ENCODE measurements around the gene LIPJ. TPM values are rescaled to one million over a fixed set of nuclear protein-coding genes. Genes with fewer than 3 reads are reported as not detected.

The LIPJ gene
- total RNA-seq, 3 donors from 2014 or later (not counting 1 experiment from before 2014, with no cell fraction given): 0.09 TPM; not detected in 2

DNA sequence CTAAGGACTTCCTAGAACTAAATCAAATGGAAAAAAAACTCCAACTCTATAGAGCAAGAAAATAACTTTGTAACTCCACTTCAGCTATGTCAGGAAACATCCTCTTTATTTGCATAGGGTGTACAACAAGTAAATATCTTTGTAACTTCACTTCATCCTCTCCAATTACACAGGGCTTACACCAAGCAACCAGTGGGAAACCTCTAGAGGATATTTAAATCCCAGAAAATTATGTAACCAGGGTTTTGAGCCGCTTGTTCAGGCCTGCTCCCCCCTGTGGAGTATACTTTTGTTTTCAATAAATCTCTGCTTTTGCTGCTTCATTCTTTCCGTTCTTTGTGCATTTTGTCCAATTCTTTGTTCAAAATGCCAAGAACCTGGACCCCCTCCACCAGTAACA, 22.2 kb downstream of the LIPJ start:
- Histone ChIP-seq H3K9me3 (ENCODE audit: control insufficient read depth, insufficient read depth, low read length) (no peaks in the 10 kb centered on the region), H3K27me3 (ENCODE audit: control insufficient read depth, insufficient read depth, low read length) (no peaks in the 10 kb centered on the region), H3K27ac (ENCODE audit: low read length) (no peak overlapping the region), H3K4me3 (ENCODE audit: low read length) (no peak overlapping the region), H3K36me3 (ENCODE audit: control insufficient read depth, insufficient read depth, low read length) (no peaks in the 10 kb centered on the region), H3K4me1 (ENCODE audit: control insufficient read depth, insufficient read depth, low read length) (no peaks in the 10 kb centered on the region)
- 85% methylated on average over 2 of the region's 2 CpGs for WGBS (ENCODE audit: insufficient coverage)
- TF ChIP-seq, protein P1, sequence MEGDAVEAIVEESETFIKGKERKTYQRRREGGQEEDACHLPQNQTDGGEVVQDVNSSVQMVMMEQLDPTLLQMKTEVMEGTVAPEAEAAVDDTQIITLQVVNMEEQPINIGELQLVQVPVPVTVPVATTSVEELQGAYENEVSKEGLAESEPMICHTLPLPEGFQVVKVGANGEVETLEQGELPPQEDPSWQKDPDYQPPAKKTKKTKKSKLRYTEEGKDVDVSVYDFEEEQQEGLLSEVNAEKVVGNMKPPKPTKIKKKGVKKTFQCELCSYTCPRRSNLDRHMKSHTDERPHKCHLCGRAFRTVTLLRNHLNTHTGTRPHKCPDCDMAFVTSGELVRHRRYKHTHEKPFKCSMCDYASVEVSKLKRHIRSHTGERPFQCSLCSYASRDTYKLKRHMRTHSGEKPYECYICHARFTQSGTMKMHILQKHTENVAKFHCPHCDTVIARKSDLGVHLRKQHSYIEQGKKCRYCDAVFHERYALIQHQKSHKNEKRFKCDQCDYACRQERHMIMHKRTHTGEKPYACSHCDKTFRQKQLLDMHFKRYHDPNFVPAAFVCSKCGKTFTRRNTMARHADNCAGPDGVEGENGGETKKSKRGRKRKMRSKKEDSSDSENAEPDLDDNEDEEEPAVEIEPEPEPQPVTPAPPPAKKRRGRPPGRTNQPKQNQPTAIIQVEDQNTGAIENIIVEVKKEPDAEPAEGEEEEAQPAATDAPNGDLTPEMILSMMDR (IDR thresholded peaks at IDR 0.05): no peak
- no peak for DNase-seq
- ATAC-seq: no peak
- no peaks in the 10 kb centered on the region for H3K9me3 Mint-ChIP-seq
- no peaks in the 10 kb centered on the region for H3K4me1 Mint-ChIP-seq
- intact Hi-C loops (cut with micrococcal nuclease): no loop called here
- H3K27ac Mint-ChIP-seq: no peak overlapping the region
- no peak overlapping the region for H3K4me3 Mint-ChIP-seq
- no peaks in the 10 kb centered on the region for H3K36me3 Mint-ChIP-seq
- peaks cover 11 to 14% of the 10 kb centered on the region in 2 donors for H3K27me3 Mint-ChIP-seq (ENCODE audit: low read depth in 2 of 2)

DNA sequence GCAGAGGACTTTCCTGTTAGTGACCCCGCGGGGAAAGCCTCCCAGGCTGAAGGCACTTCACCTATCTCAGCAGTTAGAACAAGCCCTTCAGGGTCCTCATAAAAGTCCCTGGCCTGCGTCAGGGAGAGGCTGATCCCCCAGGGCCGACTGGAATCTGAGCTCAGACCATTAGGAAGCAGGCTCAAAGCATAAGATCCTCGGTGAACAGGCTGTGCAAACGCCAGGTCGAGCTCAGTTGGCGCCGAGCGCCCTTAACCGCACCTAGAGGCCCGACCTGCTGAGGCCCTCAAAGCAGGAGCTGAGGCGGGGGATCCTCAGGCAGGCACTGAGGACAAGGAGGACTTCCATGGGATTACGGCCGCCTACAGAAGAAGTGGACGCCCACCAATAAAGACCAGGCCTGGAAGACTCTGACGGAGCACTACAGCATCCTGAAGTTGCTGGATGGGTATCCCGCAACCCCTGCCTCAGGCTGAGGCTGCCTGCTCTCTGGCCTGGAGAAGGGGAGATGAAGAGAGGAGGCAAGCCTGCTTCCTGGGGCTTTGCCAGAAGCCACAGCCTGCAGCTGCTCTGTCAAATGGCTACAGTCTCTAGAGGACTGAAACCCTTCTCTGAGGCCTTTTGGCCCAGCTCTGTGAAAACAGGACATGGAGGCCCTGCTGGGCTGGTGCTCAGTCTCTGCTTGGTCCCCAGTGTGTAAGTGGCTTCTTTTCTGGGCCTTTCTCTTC, 29.9 kb downstream of the LIPJ start:
- H3K27me3 ChIP-seq (ENCODE audit: control insufficient read depth, insufficient read depth, low read length): no peaks in the 10 kb centered on the region
- WGBS (ENCODE audit: insufficient coverage): 90% methylated on average over 18 of the region's 18 CpGs
- DNase-seq (no peak), ATAC-seq (no peak)
- no peak overlapping the region for H3K4me3 ChIP-seq (ENCODE audit: low read length)
- H3K36me3 Mint-ChIP-seq: no peaks in the 10 kb centered on the region
- intact Hi-C loops (cut with micrococcal nuclease): no loop called here
- H3K9me3 Mint-ChIP-seq: no peaks in the 10 kb centered on the region
- H3K9me3 ChIP-seq (ENCODE audit: control insufficient read depth, insufficient read depth, low read length): no peaks in the 10 kb centered on the region
- H3K4me1 Mint-ChIP-seq: no peaks in the 10 kb centered on the region
- H3K4me1 ChIP-seq (ENCODE audit: control insufficient read depth, insufficient read depth, low read length): no peaks in the 10 kb centered on the region
- TF ChIP-seq, protein P1 (IDR thresholded peaks at IDR 0.05): no peak
- no peaks in the 10 kb centered on the region for H3K36me3 ChIP-seq (ENCODE audit: control insufficient read depth, insufficient read depth, low read length)
- no peak overlapping the region for H3K27ac ChIP-seq (ENCODE audit: low read length)
- no peak overlapping the region for H3K4me3 Mint-ChIP-seq
- H3K27ac Mint-ChIP-seq: no peak overlapping the region
- H3K27me3 Mint-ChIP-seq (ENCODE audit: low read depth in 2 of 2): peaks cover 3 to 5% of the 10 kb centered on the region in 2 donors

DNA sequence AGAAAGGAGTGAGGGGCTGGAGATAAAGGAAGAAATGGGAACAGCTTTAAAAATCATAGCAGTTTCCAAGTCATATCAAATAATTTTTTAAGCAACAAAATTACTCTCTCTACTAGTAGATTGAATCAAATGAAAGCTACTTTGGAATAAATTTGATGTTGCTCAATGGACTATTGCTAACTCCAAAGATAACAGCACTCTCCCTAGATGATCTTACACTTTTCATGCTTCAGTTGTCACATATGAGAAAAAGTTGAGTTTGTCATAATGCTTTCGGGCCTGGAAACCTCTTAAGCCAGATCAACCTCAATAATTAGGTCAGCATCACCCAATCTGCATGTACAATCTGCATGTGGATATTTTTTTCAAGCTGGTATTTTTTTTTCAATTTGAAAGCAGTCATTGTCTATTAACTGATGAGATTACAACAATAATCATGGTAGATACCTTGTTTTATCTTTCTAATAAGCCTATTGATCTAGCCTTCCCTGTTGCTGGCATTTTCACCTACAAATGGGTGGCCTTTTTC, 31.3 kb downstream of the LIPJ start:
- intact Hi-C loops (cut with micrococcal nuclease): no loop called here
- Histone ChIP-seq H3K4me3 (ENCODE audit: low read length) (no peak overlapping the region), H3K4me1 (ENCODE audit: control insufficient read depth, insufficient read depth, low read length) (no peaks in the 10 kb centered on the region), H3K9me3 (ENCODE audit: control insufficient read depth, insufficient read depth, low read length) (no peaks in the 10 kb centered on the region), H3K27ac (ENCODE audit: low read length) (no peak overlapping the region), H3K27me3 (ENCODE audit: control insufficient read depth, insufficient read depth, low read length) (no peaks in the 10 kb centered on the region), H3K36me3 (ENCODE audit: control insufficient read depth, insufficient read depth, low read length) (no peaks in the 10 kb centered on the region)
- TF ChIP-seq, protein P1 (IDR thresholded peaks at IDR 0.05): no peak
- Mint-ChIP-seq H3K4me3 (no peak overlapping the region), H3K27me3 (ENCODE audit: low read depth in 2 of 2) (peaks cover 0 to 3% of the 10 kb centered on the region in 2 donors), H3K4me1 (no peaks in the 10 kb centered on the region), H3K9me3 (no peaks in the 10 kb centered on the region), H3K36me3 (no peaks in the 10 kb centered on the region), H3K27ac (no peak overlapping the region)
- WGBS (ENCODE audit: insufficient coverage): no CpG with 5 or more reads among the region's 1 CpG
- DNase-seq (no peak), ATAC-seq (no peak)
